Fibroblast of villous mesenchyme (primary cell): Measurements from ENCODE around the gene SHH. TPM values are rescaled to one million over a fixed set of nuclear protein-coding genes. Genes with fewer than 3 reads are reported as not detected.
"Not testable (repeated sequence)": the region's sequence is repeated elsewhere in the genome, so short reads cannot be mapped to it uniquely, and the experiment has no call there.

Experiments
- DNase-seq: peaks from one replicate; pipeline ENCODE4 v3.0.0-alpha.2; 2010; ENCODE audit warnings: low read depth
- H3K4me3 ChIP-seq: 2 replicates; pipeline ENCODE4 v1.5.1; 2011; ENCODE audit warnings: low read depth, mild to moderate bottlenecking, low read length
- CTCF ChIP-seq: IDR thresholded peaks from 2 replicates; pipeline ENCODE4 v1.5.1; 2012; ENCODE audit warnings: low read depth, mild to moderate bottlenecking, low read length; ENCODE audit not compliant: insufficient read depth
- total RNA-seq: library from RNA; depleted of rRNA; stranded (reverse); fragments of >200 nt; gene quantifications from 2 replicates; pipeline ENCODE4 v1.2.3, GENCODE V29; 2012

Gene SHH
- total RNA-seq, 1 donor, result not detected

GRCh38 chr7:155819186-155819585 lies 6.9 kb upstream of the SHH start:
- no peak overlapping the region for H3K4me3 ChIP-seq
- TF ChIP-seq CTCF, result no peak
- no peak for DNase-seq

- no peak for TF ChIP-seq CTCF
- no peak for DNase-seq
- no peak overlapping the region for H3K4me3 ChIP-seq
These were observed 6.5 kb upstream of the SHH start for GRCh38 chr7:155818820-155819168.

GRCh38 chr7:155818154-155818819 lies 6.0 kb upstream of the SHH start:
- DNase-seq, result no peak
- no peak overlapping the region for H3K4me3 ChIP-seq
- TF ChIP-seq CTCF, result no peak

GRCh38 chr7:155817515-155817914 lies 5.3 kb upstream of the SHH start:
- DNase-seq, H3K4me3 ChIP-seq: not testable (repeated sequence)

GRCh38 chr7:155816996-155817395 lies 4.7 kb upstream of the SHH start:
- DNase-seq, result no peak
- TF ChIP-seq CTCF, result no peak

GRCh38 chr7:155816192-155816508 lies 3.9 kb upstream of the SHH start:
- no peak overlapping the region for H3K4me3 ChIP-seq
- TF ChIP-seq CTCF, result no peak
- DNase-seq, result no peak

More at GRCh38 chr7:155816996-155817395, 4.7 kb upstream of the SHH start:
- no peak overlapping the region for H3K4me3 ChIP-seq

- peak; percentile 65 for TF ChIP-seq CTCF
- peak; percentile 28 for DNase-seq
These were observed 3.3 kb upstream of the SHH start for GRCh38 chr7:155815332-155816191.

More at GRCh38 chr7:155815332-155816191, 3.3 kb upstream of the SHH start:
- no peak overlapping the region for H3K4me3 ChIP-seq
